Endothelial cell of umbilical vein (primary cell): Measurements from ENCODE around the gene GPR160. TPM values are rescaled to one million over a fixed set of nuclear protein-coding genes. Genes with fewer than 3 reads are reported as not detected.

ENCODE experiments used
- BruUV-seq: library from RNA; stranded (reverse); fragments of 400-500 nt; replicated peaks from 2 replicates; lab custom pipeline; 2021; lab: Mats Ljungman, UMichigan
- CTCF ChIA-PET: fragments of 300-600, 350-600 bp; sonication (Branson Sonifier 250); formaldehyde crosslinking; loops from one replicate; lab custom pipeline; 2021; ENCODE audit warnings: antibody characterized with exemption, inconsistent platforms; lab: Charles Lee
- POLR2A ChIA-PET: fragments of 300-600, 350-600 bp; sonication (Branson Sonifier 250); formaldehyde crosslinking; loops from one replicate; lab custom pipeline; 2021; ENCODE audit warnings: antibody characterized with exemption, inconsistent platforms; lab: Charles Lee
- DNase-seq: peaks from one replicate; pipeline ENCODE4 v3.0.0-alpha.2; 2011; ENCODE audit warnings: low read depth, low spot score
- FAIRE-seq: peaks from 2 replicates; lab custom pipeline; 2011; peaks lifted over from hg19 to GRCh38; lab: Jason Lieb, UNC
- H2AFZ ChIP-seq: 2 replicates; pipeline ENCODE4 v1.6.0; 2012; ENCODE audit warnings: low read depth, low read length, control low read depth, inconsistent platforms
- H3K27ac ChIP-seq: 2 replicates; pipeline ENCODE4 v1.5.1; 2011; ENCODE audit warnings: low read depth, mild to moderate bottlenecking, control low read depth, low read length, moderate library complexity; ENCODE audit not compliant: insufficient read depth
- H3K27me3 ChIP-seq, 2 experiments: 2 replicates each; pipeline versions ENCODE4 v1.6.0 to v1.6.1; 2011; ENCODE audit warnings: low read length in 2 of 2, mixed read lengths in 1 of 2; ENCODE audit not compliant: control insufficient read depth in 2 of 2, insufficient read depth in 2 of 2
- H3K36me3 ChIP-seq, 2 experiments: 2 replicates in 1 of 2; 3 replicates in 1 of 2; pipeline ENCODE4 v1.5.1; 2011; ENCODE audit warnings: low read length in 2 of 2, mild to moderate bottlenecking in 1 of 2, moderate library complexity in 1 of 2; ENCODE audit not compliant: control insufficient read depth in 2 of 2, insufficient read depth in 2 of 2; ENCODE audit errors: extremely low read depth in 1 of 2
- H3K4me1 ChIP-seq: 3 replicates; pipeline ENCODE4 v1.5.1; 2011; ENCODE audit warnings: mild to moderate bottlenecking, low read length; ENCODE audit not compliant: control insufficient read depth, insufficient read depth; ENCODE audit errors: extremely low read depth
- H3K4me2 ChIP-seq: 2 replicates; pipeline ENCODE4 v1.6.1; 2011; ENCODE audit warnings: low read length, control low read depth, mixed read lengths; ENCODE audit not compliant: insufficient read depth
- H3K4me3 ChIP-seq, 3 experiments: fragments of 200-600 bp in 1 of 3; sonication (generic), shearing (Covaris generic) in 1 of 3; replicated peaks in 1 of 3; 2 replicates each; pipeline ENCODE4 v1.5.1; 2011 to 2016; ENCODE audit warnings: control low read depth in 3 of 3, low read length in 3 of 3, mild to moderate bottlenecking in 2 of 3, inconsistent platforms in 1 of 3, low read depth in 1 of 3, moderate library complexity in 1 of 3; ENCODE audit not compliant: insufficient read depth in 1 of 3
- H3K79me2 ChIP-seq: 2 replicates; pipeline ENCODE4 v1.6.0; 2012; ENCODE audit warnings: low read length, inconsistent platforms; ENCODE audit not compliant: control insufficient read depth, insufficient read depth
- H3K9ac ChIP-seq: replicated peaks from 2 replicates; pipeline ENCODE3; 2011; ENCODE audit warnings: low read length, control low read depth; ENCODE audit not compliant: insufficient read depth; ENCODE audit errors: extremely low read depth
- H3K9me1 ChIP-seq: replicated peaks from 3 replicates; pipeline ENCODE4 v1.6.0; 2011; ENCODE audit warnings: mild to moderate bottlenecking, low read length; ENCODE audit not compliant: control insufficient read depth, insufficient read depth; ENCODE audit errors: extremely low read depth
- H3K9me3 ChIP-seq: replicated peaks from 2 replicates; pipeline ENCODE4 v1.5.1; 2012; ENCODE audit warnings: low read length, inconsistent platforms; ENCODE audit not compliant: control insufficient read depth, insufficient read depth
- H4K20me1 ChIP-seq: replicated peaks from 2 replicates; pipeline ENCODE3; 2011; ENCODE audit warnings: mild to moderate bottlenecking, low read length; ENCODE audit not compliant: control insufficient read depth, insufficient read depth; ENCODE audit errors: extremely low read depth
- CTCF ChIP-seq, 2 donors: IDR thresholded peaks; 1 replicate in 1 of 2; 2 replicates in 1 of 2; pipeline ENCODE4 v1.5.1; 2011; ENCODE audit warnings: low read length in 2 of 2, mild to moderate bottlenecking in 2 of 2, moderate library complexity in 2 of 2, control low read depth in 1 of 2, inconsistent platforms in 1 of 2, low read depth in 1 of 2; ENCODE audit not compliant: insufficient read depth in 1 of 2; ENCODE audit errors: extremely low read depth in 1 of 2
- EZH2 ChIP-seq: IDR thresholded peaks from 2 replicates; pipeline ENCODE4 v1.6.1; 2012; ENCODE audit warnings: borderline replicate concordance, low read depth, mild to moderate bottlenecking, moderate library complexity, low read length, inconsistent platforms; ENCODE audit not compliant: severe bottlenecking
- JUN ChIP-seq: IDR thresholded peaks from 2 replicates; pipeline ENCODE4 v1.6.1; 2011; ENCODE audit warnings: borderline replicate concordance, low read depth; ENCODE audit not compliant: insufficient read length, insufficient read depth
- MAX ChIP-seq: IDR thresholded peaks from 2 replicates; pipeline ENCODE4 v1.6.1; 2011; ENCODE audit not compliant: insufficient read depth, insufficient read length
- MYC ChIP-seq: IDR thresholded peaks from one replicate; pipeline ENCODE4 v1.6.1; 2011; ENCODE audit warnings: mild to moderate bottlenecking, low read depth, low read length
- POLR2A ChIP-seq: IDR thresholded peaks from 2 replicates; pipeline ENCODE4 v1.6.1; 2012; ENCODE audit warnings: low read depth, mild to moderate bottlenecking, control low read depth, low read length
- dilution Hi-C: fragments of 300-500 bp; cut with MboI; formaldehyde crosslinking; loops from one replicate; pipeline ENCODE4 v1.15.0; 2019; ENCODE audit warnings: low sequenced_read_pairs; ENCODE audit not compliant: extremely low pct_ligation_motif_present
- intact Hi-C: fragments of 100-400 bp; cut with micrococcal nuclease; formaldehyde crosslinking; loops from one replicate; pipeline ENCODE4 v1.10.0; 2022
- polyA plus RNA-seq, 4 experiments: library from polyadenylated mRNA; depleted of rRNA in 3 of 4; stranded (reverse) in 3 of 4; unstranded in 1 of 4; fragments of >200 nt; gene quantifications; 2 replicates each; pipeline versions ENCODE4 v1.2.1 to v1.2.3, GENCODE V29; 2011 to 2012; ENCODE audit warnings: missing spikeins in 1 of 4
- total RNA-seq: library from RNA; stranded (reverse); gene quantifications from 2 replicates; pipeline ENCODE4 v1.2.3, GENCODE V29; 2021

Gene GPR160
- total and polyA plus RNA-seq, 2 donors (not counting 3 experiments of a cell fraction or from before 2014, with no cell fraction given): 0.39 to 1.3 TPM

DNA sequence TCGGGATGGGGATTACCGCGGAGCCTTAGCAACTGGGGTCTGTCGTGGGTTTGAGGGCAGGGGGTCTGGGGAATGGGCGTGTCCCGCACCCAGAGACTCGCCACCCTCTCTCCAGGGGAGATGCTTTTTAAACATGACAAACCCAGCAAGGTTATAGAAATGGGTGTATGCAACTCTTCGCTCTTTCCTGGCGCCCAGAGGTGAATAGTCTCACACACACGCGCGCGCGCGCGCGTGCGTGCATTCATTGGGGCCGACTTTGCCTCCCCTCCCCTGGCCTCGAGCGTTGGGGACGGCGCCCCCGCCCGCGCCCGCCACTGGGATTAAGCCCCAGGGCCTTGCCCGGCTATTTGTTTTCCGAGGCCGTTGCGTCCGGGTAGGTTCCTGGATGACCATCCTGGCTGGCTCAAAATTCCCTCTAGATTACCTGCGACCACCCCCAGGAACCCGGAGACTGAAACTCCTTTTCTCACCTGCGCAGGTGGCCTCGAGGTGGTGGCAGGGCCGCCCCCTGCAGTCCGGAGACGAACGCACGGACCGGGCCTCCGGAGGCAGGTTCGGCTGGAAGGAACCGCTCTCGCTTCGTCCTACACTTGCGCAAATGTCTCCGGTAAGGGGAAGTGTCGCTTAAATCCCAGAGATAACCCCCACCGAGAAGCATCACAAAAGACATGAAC, 777 bp downstream of the GPR160 start:
- H3K36me3 ChIP-seq: no peaks in the 10 kb centered on the region
- no peaks in the 10 kb centered on the region for H3K79me2 ChIP-seq
- intact Hi-C loops: loop anchor here (5.0 kb wide), 2 partner anchors 176 to 266 kb away; partner anchors contain the start of gene MYNN
- H3K4me3 ChIP-seq: peak overlapping the region; percentile 30 to 43 (median 38)
- H3K4me1 ChIP-seq: peaks cover 5% of the 10 kb centered on the region
- TF ChIP-seq MAX (no peak), MYC (no peak), CTCF (IDR thresholded peaks at IDR 0.05; ENCODE audit: extremely low read depth in 1 of 2, insufficient read depth in 1 of 2, low read depth in 1 of 2, low read length in 2 of 2) (peak in 1 of 2 donors; percentile 8), POLR2A (no peak), EZH2 (peak; percentile 63), JUN (no peak)
- peaks cover 31 to 33% of the 10 kb centered on the region in 2 experiments for H3K27me3 ChIP-seq
- POLR2A ChIA-PET: no interaction called here
- dilution Hi-C loops: no loop called here
- H4K20me1 ChIP-seq: no peaks in the 10 kb centered on the region
- BruUV-seq: no TSS peak
- H3K4me2 ChIP-seq: peak overlapping the region; percentile 71
- no peak overlapping the region for H3K9ac ChIP-seq
- H3K9me3 ChIP-seq: no peaks in the 10 kb centered on the region
- H3K9me1 ChIP-seq: no peaks in the 10 kb centered on the region
- CTCF ChIA-PET: interaction anchor here (0.6 to 1.7 kb wide), 5 partner anchors 9 to 814 kb away, joined by 3 to 6 read pairs (median 3); no protein-coding TSS in a partner anchor
- no peak overlapping the region for H3K27ac ChIP-seq
- FAIRE-seq (peak; percentile 28), DNase-seq (no peak)
- peak overlapping the region; percentile 66 for H2AFZ ChIP-seq
